NCI-H69 (cell line): ENCODE results near the gene ALOX5.
"Not testable (repeated sequence)": the region's sequence is repeated elsewhere in the genome, so short reads cannot be mapped to it uniquely, and the experiment has no call there.

Source experiments
- DNase-seq: peaks from one replicate; lab custom pipeline; 2025; lab: John Stamatoyannopoulos, UW

ALOX5 gene

DNA sequence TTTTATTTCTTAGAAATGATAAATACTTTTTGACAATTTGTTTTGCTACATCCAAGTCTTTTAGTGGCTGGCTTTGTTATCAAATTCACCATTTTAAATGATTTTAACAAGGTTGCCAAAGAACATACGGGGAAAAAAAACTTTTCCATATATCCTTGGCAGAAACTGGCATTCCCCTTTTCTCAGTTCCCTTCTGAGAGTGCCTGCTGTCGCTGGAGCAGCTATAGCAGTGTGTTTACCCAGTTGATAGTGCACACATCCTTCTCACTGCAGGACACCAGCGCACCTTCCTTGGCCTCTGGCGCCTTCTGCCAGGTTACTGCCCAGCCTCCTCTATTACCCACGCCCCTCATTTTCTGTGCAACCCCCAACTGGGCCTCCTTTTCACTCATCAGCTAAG lies 94.1 kb downstream of the ALOX5 start:
- DNase-seq = peak; percentile 15

DNA sequence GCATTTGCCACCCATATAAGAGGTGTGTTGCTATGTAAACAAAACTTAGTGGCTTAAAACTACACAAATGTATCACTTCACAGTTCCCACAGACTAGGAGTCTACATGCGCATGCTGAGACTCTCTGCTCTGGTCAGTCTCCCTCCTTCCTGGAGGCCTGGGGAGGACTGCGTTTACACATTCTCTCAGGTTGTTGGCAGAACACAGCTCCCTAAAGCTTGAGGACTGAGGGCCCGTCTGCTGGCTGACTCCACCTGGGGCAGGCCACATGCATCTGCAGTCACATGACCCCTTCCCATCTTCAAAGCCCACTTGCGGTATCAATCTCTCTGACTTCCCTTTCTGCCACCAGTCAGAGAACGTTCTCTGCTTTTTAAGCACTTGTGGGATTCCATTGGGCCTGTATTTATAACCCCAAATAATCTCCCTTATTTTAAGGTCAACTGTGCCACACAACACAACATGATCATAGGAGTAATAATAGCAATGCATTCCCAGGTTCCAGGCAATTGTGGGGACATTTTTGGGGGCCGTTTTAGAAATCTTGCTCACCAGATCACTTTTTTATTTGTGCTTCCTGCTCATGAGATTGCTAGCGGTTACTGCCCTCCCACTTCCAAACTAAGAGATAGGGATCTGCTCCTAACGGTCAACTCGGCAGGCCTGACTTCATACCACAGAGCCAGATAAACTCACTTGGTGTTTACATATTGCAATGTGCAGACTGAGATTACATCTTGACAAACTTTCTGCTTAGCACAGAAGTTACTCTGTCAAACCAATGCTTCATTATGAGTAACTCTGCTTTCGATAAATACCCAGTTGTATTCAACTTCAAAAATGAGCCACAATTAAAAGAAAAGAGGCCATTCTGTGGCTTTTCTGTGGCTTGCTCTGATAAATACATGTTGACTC lies 96.3 kb downstream of the ALOX5 start:
- no peak for DNase-seq

DNA sequence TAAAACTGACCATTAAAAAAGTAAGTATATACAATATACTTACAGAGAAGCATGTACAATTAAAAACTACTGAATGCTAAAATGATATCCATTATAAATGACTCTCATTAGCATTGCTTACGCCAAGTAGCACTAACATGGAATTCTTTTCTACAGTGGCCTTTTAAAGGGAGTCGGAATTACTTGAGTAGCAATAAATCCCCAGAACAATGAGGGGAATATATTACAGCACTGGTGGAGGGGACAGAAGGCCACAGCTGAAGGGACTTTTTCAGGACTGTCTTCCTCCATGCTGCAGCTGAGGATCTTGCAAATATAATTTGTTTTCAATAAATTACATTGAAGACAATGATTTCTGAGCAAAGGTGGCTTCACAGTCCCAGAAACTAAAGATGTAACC lies 97.0 kb downstream of the ALOX5 start:
- DNase-seq = no peak

DNA sequence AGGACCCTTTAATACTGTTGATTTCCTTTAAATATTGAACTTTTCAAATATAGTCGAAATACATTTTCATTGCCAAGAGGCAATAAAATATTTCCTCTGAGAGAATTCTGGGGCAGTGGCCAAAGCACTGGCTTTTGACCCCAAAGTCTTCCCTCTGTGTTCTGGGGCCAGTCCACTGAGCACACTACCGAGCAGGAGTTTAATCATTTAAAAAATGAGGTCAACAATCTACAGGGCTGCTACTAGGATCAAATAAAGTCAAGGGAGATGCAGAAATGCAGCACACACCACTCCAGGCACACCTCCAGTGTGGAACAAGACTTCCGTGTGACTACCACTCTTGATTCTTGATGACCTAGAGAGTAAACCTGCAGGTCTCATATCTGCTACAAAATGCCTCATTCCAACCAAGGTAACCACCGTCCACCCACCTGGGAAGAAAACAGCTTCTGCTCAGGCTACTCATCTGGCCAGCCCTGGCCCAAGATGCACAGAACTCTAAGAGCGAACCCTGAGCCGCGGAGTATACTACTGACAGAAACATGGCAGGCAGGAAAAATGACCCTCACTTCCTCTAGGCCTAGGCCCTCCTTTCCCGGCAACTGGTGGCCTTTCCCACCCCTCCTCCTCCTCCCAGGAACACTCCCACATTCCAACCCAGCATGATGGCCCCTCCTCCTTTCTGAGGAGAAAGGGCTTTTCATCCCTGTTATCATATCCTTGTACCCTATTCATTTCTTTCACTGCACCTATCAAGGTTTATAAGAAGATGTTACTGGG lies 97.7 kb downstream of the ALOX5 start:
- no peak for DNase-seq

DNA sequence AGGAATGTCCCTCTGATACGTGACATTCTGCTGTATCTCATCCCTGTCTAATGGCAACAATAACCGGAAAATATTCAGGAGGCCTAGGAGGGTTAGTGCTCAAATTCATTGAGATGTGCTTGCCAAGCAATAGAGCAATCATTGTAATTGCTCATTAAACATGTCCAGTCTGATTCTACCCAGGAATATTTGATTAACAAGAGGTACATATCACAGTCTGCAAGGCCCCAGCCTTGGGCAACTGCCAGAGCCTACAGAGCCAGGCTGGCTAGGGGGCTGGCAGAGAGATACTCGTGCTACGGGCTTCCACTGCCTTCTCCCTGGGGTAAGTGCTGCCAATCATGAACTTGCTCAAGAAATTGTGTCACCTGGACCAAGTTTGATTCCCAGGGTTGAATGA lies 99.1 kb downstream of the ALOX5 start:
- no peak for DNase-seq

DNA sequence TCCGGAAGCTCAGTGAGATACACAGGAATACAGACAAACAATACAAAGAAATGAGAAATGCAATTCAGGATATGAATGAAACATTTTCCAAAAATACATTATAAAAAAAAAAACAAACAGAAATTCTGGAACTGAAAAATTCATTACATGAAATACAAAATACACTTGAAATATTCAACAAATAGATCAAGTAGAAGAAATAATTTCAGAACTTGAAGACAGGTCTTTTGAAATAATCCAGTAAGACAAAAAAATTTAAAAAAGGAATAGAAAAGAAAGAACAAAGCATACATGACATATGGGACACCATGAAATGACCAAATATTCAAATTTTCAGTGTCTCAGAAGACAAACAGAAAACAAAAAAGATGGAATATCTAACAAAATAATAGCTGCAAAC lies 102.5 kb downstream of the ALOX5 start:
- no peak for DNase-seq

DNA sequence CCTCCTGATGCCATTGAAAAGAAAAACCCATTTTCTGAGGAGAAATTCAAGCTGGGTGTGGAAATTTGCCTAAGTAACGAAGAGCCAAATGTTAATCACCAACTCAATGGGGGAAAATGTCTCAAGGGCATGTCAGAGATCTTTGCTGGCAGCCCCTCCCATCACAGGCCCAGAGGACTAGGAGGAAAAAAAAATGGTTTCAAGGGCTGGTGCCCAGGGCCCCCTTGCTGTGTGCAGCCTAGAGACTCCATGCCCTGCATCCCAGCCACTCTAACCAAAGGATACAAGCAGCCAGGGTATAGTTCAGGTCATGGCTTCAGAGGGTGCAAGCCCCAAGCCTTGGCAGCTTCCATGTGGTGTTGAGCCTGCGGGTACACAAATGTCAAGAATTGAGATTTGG lies 106.3 kb downstream of the ALOX5 start:
- DNase-seq = no peak

DNA sequence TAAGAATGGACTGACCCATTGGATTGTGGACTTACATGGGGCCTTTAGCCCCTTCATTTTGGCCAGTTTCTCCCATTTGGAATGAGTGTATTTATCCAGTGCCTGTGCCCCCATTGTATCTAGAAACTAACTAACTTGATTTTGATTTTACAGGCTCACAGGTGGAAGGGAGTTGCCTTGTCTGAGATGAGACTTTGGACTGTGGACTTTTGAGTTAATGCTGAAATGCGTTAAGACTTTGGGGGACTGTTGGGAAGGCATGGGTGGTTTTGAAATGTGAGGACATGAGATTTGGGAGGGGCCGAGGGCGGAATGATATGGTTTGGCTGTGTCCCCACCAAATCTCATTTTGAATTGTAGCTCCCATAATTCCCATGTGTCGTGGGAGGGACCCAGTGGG lies 107.1 kb downstream of the ALOX5 start:
- DNase-seq = not testable (repeated sequence)

DNA sequence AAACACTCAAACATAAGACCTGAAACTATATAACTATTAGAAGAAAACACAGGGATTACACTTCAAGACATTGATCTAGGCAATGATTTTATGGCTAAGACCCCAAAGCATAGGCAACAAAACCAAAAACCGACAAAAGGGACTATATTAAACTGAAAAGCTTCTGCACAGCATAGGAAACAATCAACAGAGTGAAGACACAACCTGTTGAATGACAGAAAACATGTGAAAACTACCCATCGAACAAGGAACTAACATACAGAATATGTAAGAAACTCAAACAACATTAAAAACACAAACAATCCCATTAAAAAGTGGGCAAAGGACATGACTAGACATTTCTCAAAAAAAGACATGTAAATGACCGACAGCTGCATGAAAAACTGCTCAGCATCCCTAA lies 109.0 kb downstream of the ALOX5 start:
- no peak for DNase-seq

DNA sequence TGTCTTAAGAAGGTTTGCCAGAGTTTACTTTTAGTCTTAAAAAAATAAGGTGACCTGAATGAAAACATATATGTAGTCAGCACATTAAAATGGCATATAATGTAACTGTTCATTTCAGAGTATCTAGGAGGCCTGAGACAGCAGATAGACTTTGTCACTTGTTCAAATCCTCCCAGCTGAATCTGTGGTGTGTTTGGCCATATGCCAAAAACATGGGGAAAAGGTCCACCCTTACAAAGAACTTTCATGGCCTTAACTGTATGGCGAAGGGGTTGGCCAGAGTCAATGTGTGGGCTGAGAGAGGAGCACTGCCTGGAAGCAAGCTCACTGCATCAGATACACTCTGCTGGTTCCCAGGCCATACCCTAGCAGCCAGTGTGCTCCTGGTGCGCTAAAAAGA lies 113.7 kb downstream of the ALOX5 start:
- DNase-seq = no peak

DNA sequence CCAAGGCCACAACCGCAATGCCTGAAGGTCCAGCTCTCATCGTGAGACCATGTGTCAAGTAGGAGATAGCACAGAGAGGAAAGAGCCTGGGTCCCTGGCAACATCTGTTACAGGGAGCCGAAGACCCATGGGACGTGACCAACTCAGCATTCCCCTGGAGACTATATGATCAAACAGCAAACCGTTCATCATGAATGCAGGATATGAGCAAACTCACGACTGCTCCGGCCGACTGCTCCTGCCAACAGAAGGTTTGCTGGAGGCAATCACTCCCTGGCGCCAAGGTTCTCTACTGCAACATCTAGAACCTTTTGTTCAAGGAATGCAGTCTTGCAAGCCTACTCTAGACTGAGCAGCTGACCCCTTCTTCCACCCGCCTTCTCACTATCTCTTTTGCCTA lies 114.3 kb downstream of the ALOX5 start:
- DNase-seq = no peak

DNA sequence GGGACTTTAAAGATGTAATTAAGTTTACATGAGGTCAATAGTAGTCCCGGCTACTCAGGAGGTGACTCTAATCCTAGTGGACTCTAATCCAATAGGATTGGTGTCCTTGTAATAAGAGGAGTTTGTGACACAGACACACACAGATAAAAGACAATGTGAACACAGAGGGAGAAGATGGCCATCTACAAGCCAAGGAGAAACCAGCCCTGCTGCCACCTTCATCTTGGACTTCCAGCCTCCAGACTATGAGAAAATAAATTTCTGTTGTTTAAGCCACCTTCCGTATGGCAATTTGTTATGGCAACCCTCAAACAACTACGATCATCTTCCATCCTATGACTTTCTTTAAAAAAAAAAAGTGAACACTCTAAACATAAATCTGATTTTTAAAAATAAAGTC lies 116.3 kb downstream of the ALOX5 start:
- no peak for DNase-seq

DNA sequence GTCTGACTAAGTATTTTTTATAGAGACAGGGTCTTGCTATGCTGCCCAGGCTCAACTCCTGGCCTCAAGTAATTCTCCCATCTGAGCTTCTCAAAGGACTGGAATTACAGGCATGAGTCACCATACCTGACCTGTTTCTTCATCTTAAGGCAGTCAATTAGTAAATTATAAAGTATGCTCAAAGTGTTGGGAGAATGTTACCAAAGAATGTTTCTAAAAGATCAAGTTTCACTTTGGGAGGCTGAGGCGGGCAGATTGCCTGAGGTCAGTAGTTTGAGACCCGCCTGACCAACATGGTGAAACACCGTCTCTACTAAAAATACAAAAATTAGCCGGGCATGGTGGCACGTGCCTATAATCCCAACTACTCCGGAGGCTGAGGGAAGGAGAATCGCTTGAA lies 117.0 kb downstream of the ALOX5 start:
- DNase-seq = no peak
